GM06990 (cell line): ENCODE measurements around the gene PGC.

Experiments
- DNase-seq: peaks from one replicate; pipeline ENCODE4 v3.0.0-alpha.2; 2011; ENCODE audit not compliant: insufficient read length; ENCODE audit errors: extremely low read depth
- H3K27me3 ChIP-seq: replicated peaks from 2 replicates; pipeline ENCODE4 v1.6.0; 2011; ENCODE audit warnings: low read length; ENCODE audit not compliant: control insufficient read depth, insufficient read depth
- H3K36me3 ChIP-seq: 2 replicates; pipeline ENCODE4 v1.5.1; 2011; ENCODE audit warnings: low read length; ENCODE audit not compliant: control insufficient read depth, insufficient read depth
- H3K4me3 ChIP-seq: replicated peaks from 2 replicates; pipeline ENCODE4 v1.5.1; 2011; ENCODE audit warnings: low read depth, mild to moderate bottlenecking, control low read depth, low read length
- TF ChIP-seq, protein P1 (sequence below): IDR thresholded peaks from 2 replicates; pipeline ENCODE4 v1.5.1; 2011; ENCODE audit warnings: low read length, control low read depth, mild to moderate bottlenecking, inconsistent platforms; ENCODE audit not compliant: insufficient read depth, poor library complexity, severe bottlenecking

Gene PGC

DNA sequence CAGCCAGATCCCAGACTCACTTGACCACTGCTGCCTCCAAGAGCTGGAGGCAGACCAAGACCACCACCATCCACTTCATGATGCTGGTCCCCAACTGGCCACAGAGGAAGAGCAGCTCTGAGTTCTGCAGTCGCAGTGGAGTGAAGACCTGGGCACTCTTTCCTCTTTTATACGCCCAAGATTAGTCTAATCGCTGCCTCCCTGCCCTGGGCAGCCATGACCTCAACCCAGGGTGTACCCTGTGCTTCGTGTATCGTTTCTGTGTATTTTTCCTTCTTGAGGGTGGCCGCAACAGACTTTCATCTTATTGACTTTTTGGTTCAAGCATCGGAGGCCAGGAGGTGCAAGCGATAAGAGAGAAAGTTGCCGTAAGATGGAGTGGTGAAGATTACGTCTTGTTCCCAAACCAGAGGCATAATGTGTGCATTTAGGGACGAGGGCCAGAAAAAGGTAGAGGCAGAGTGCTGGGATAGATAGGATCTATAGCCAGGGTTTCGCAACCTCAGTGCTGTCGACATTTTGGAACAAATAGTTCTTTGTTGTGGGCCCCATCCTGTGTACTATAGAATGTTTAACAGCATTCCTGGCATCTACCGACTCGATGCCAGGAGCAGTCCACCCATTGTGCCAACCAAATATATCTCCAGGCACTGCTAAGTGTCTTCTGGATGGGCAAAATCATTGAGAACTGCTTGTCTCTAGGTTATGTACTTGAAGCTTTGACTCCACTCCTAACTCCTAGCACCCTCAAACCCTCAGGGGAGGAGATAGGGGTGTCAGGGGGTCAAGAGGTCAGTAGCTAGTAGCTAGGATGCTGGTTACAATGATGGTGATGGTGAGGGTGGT, at the start of gene PGC:
Gene PGC, minus strand, starts transcription at position 142 of the 846 bp plus-strand sequence. Its CDS starts 63 bp downstream, at position 79.
- TF ChIP-seq, protein P1, sequence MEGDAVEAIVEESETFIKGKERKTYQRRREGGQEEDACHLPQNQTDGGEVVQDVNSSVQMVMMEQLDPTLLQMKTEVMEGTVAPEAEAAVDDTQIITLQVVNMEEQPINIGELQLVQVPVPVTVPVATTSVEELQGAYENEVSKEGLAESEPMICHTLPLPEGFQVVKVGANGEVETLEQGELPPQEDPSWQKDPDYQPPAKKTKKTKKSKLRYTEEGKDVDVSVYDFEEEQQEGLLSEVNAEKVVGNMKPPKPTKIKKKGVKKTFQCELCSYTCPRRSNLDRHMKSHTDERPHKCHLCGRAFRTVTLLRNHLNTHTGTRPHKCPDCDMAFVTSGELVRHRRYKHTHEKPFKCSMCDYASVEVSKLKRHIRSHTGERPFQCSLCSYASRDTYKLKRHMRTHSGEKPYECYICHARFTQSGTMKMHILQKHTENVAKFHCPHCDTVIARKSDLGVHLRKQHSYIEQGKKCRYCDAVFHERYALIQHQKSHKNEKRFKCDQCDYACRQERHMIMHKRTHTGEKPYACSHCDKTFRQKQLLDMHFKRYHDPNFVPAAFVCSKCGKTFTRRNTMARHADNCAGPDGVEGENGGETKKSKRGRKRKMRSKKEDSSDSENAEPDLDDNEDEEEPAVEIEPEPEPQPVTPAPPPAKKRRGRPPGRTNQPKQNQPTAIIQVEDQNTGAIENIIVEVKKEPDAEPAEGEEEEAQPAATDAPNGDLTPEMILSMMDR: no peak
- H3K4me3 ChIP-seq: no peak within 1 kb of the TSS
- H3K36me3 ChIP-seq: no peaks in the 10 kb centered on the region
- no peaks in the 10 kb centered on the region; the same call in none of the 2 replicates for H3K27me3 ChIP-seq
- DNase-seq: no peak

DNA sequence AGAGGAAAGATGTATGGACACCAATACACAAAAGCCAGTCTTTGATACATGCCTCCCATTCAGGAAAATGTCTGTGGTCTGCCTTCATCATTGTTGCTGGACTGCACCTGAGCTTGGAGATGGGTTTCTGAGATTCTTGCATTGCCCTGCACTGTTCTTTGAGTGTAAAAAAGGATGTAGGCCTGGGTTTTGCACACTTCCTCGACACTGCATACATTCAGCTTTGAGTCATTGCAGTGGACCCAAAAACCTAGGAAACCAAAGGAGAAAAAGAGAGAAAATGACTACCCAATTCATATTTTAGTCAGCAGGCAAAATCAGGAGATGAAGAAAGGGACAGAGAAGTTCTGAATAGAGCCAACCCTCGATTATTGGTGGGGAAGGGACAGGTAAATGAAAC, 49.3 kb upstream of the PGC start:
- DNase-seq: no peak

DNA sequence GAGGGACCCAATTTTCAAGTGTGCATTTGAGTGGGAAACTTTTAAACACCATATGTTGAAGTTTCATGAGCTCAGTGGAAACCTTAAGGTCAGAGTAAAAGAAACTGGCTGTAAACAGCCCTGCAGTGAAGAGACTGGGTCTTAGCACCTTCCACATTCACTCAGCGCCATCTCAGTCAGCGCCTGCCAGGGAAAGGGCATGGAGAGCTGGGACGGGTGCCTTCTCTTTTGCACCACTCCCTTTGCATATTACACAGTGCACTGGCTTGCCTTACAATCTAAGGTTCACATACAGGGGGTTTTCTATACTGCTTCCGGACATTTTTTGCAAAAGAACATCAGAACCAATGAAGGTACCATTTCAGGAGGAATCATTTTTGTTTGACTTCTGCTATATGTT, 44.8 kb upstream of the PGC start:
- Histone ChIP-seq H3K4me3 (no peak overlapping the region), H3K27me3 (no peaks in the 10 kb centered on the region), H3K36me3 (peaks cover 7% of the 10 kb centered on the region)
- no peak for DNase-seq
- TF ChIP-seq, protein P1: no peak

More for the DNA sequence above, 49.3 kb upstream of the PGC start:
- Histone ChIP-seq H3K4me3 (no peak overlapping the region), H3K36me3 (peaks cover 2% of the 10 kb centered on the region), H3K27me3 (no peaks in the 10 kb centered on the region)
- TF ChIP-seq, protein P1: no peak

DNA sequence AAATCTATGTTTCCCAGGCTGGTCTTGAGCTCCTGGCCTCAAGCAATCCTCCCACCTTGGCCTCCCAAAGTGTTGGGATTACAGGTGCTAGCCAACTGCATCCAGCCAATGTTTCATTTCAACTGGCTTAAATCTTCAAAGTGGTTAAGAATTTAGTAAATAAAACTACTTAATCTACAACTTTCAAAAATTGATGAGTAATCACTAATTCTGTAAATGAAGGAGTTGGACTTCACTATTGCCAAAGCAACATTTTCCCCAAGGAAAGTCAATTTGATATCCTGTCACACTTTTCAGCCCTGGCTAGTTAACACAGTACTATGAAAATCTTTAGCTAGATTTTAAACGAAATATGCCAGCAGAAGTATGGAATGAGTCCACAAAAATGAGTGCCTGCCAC, 44.1 kb upstream of the PGC start:
- Histone ChIP-seq H3K27me3 (no peaks in the 10 kb centered on the region), H3K4me3 (no peak overlapping the region), H3K36me3 (peaks cover 7% of the 10 kb centered on the region)
- DNase-seq: no peak
- TF ChIP-seq, protein P1: no peak

DNA sequence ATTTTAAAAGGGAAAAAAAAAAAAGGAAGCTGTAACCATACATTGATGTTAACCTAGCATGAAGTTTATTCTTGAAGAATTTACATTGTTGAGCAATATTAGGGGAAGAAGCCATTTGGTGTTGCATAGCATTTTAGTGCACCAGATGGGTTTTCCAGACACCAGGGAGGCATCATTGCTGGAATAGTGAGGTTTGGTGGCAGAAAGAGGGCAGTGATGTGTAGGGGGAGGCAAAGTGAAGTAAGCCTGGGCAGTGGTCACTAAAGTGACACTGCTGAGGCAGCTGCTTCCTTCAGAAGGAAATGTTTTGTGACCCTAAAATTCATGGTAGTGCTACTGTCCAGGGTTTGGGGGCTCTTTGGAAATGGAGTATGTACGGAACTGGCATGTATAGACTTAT, 42.8 kb upstream of the PGC start:
- DNase-seq: no peak
- TF ChIP-seq, protein P1: no peak
- no peaks in the 10 kb centered on the region for H3K27me3 ChIP-seq
- H3K4me3 ChIP-seq: no peak overlapping the region
- H3K36me3 ChIP-seq: peaks cover 7% of the 10 kb centered on the region
